Neural cell (in vitro differentiated cells): ENCODE measurements around the gene CEACAM21. TPM values are rescaled to one million over a fixed set of nuclear protein-coding genes. Genes with fewer than 3 reads are reported as not detected.

Source experiments
- H2AFZ ChIP-seq: fragments of 200-600, 300-800 bp; sonication (generic), shearing (Covaris generic); 2 replicates; pipeline ENCODE4 v1.6.0; 2014; ENCODE audit warnings: low read depth, mild to moderate bottlenecking, antibody characterized with exemption, low read length, moderate library complexity
- H3F3A ChIP-seq: fragments of 200-600 bp; shearing (Covaris generic); 2 replicates; pipeline ENCODE4 v1.6.1; 2016; ENCODE audit warnings: mild to moderate bottlenecking, moderate library complexity, mixed read lengths, antibody characterized with exemption, low read length; ENCODE audit not compliant: insufficient read depth, poor library complexity, severe bottlenecking
- H3K27ac ChIP-seq: fragments of 200-600, 300-800 bp; sonication (generic), shearing (Covaris generic); 2 replicates; pipeline ENCODE4 v1.5.1; 2014; ENCODE audit warnings: mild to moderate bottlenecking, low read length, moderate library complexity
- H3K27me3 ChIP-seq: fragments of 300-800, 200-600 bp; sonication (generic), shearing (Covaris generic); 2 replicates; pipeline ENCODE4 v1.6.0; 2014; ENCODE audit warnings: mild to moderate bottlenecking, low read depth, low read length, moderate library complexity; ENCODE audit not compliant: insufficient read depth
- H3K36me3 ChIP-seq: fragments of 300-800, 200-600 bp; sonication (generic), shearing (Covaris generic); 2 replicates; pipeline ENCODE4 v1.5.1; 2014; ENCODE audit warnings: mild to moderate bottlenecking, antibody characterized with exemption, low read length, moderate library complexity; ENCODE audit not compliant: insufficient read depth
- H3K4me2 ChIP-seq: fragments of 300-800, 200-600 bp; sonication (generic), shearing (Covaris generic); 2 replicates; pipeline ENCODE4 v1.6.0; 2014; ENCODE audit warnings: mild to moderate bottlenecking, low read length
- H3K4me3 ChIP-seq: fragments of 300-800, 200-600 bp; sonication (generic), shearing (Covaris generic); 2 replicates; pipeline ENCODE4 v1.5.1; 2014; ENCODE audit warnings: mild to moderate bottlenecking, low read length, moderate library complexity
- H3K79me2 ChIP-seq: fragments of 200-600 bp; shearing (Covaris generic); replicated peaks from 2 replicates; pipeline ENCODE4 v1.6.0; 2014; ENCODE audit warnings: mild to moderate bottlenecking, low read length, moderate library complexity; ENCODE audit not compliant: insufficient read depth
- H3K9ac ChIP-seq: fragments of 300-800, 200-600 bp; sonication (generic), shearing (Covaris generic); 2 replicates; pipeline ENCODE4 v1.6.1; 2016; ENCODE audit warnings: mild to moderate bottlenecking, low read length, mixed read lengths
- H3K9me2 ChIP-seq: fragments of 200-600 bp; shearing (Covaris generic); 2 replicates; pipeline ENCODE4 v1.6.1; 2016; ENCODE audit warnings: mild to moderate bottlenecking, low read length, mixed read lengths; ENCODE audit not compliant: insufficient read depth
- H3K9me3 ChIP-seq: fragments of 200-600, 300-800 bp; sonication (generic), shearing (Covaris generic); 2 replicates; pipeline ENCODE4 v1.6.1; 2016; ENCODE audit warnings: mild to moderate bottlenecking, mixed run types, low read length, moderate library complexity, mixed read lengths
- H4K20me1 ChIP-seq: fragments of 200-600 bp; shearing (Covaris generic); 2 replicates; pipeline ENCODE4 v1.6.1; 2016; ENCODE audit warnings: mild to moderate bottlenecking, mixed run types; ENCODE audit not compliant: insufficient read depth
- CTCF ChIP-seq: fragments of 450-650 bp; IDR thresholded peaks from 2 replicates; pipeline ENCODE4 v1.5.1; 2014; ENCODE audit warnings: antibody characterized with exemption, mild to moderate bottlenecking, moderate library complexity; ENCODE audit not compliant: poor library complexity, severe bottlenecking
- EP300 ChIP-seq: fragments of 450-650 bp; conservative IDR thresholded peaks from 2 replicates; pipeline ENCODE4 v1.6.1; 2014; ENCODE audit warnings: antibody characterized with exemption, mild to moderate bottlenecking, moderate library complexity; ENCODE audit not compliant: poor library complexity, severe bottlenecking
- EZH2 ChIP-seq: fragments of 200-600, 300-800 bp; shearing (Covaris generic), sonication (generic); IDR thresholded peaks from 2 replicates; pipeline ENCODE4 v1.6.1; 2014; ENCODE audit warnings: antibody characterized with exemption, low read length, borderline replicate concordance, mild to moderate bottlenecking; ENCODE audit not compliant: insufficient read depth, poor library complexity, severe bottlenecking
- MXI1 ChIP-seq: fragments of 450-650 bp; conservative IDR thresholded peaks from 2 replicates; pipeline ENCODE4 v1.6.1; 2014; ENCODE audit warnings: antibody characterized with exemption, mild to moderate bottlenecking; ENCODE audit not compliant: poor library complexity, severe bottlenecking
- POLR2AphosphoS5 ChIP-seq: IDR thresholded peaks from 2 replicates; pipeline ENCODE4 v1.6.1; 2012
- RAD21 ChIP-seq: fragments of 450-650 bp; conservative IDR thresholded peaks from 2 replicates; pipeline ENCODE4 v1.6.1; 2014; ENCODE audit warnings: antibody characterized with exemption, mild to moderate bottlenecking, moderate library complexity
- REST ChIP-seq: IDR thresholded peaks from 2 replicates; pipeline ENCODE4 v1.6.1; 2012; ENCODE audit warnings: borderline replicate concordance
- SMC3 ChIP-seq: fragments of 450-650 bp; conservative IDR thresholded peaks from 2 replicates; pipeline ENCODE4 v1.6.1; 2014; ENCODE audit warnings: antibody characterized with exemption, mild to moderate bottlenecking, moderate library complexity; ENCODE audit not compliant: poor library complexity
- TAF1 ChIP-seq: IDR thresholded peaks from 2 replicates; pipeline ENCODE4 v1.6.1; 2012; ENCODE audit warnings: low read depth
- polyA plus RNA-seq: library from polyadenylated mRNA; depleted of rRNA; stranded (reverse); fragments of >200 nt; gene quantifications from 2 replicates; pipeline ENCODE4 v1.2.3, GENCODE V29; 2014

CEACAM21 gene
- polyA plus RNA-seq, 1 donor from 2014 or later, result 2.9 TPM

GRCh38 chr19:41533671-41534215 lies 42.2 kb upstream of the CEACAM21 start:
- Histone ChIP-seq H2AFZ (no peak overlapping the region), H3K9me3 (no peaks in the 10 kb centered on the region), H3K9me2 (no peaks in the 10 kb centered on the region), H3K79me2 (no peaks in the 10 kb centered on the region), H4K20me1 (no peaks in the 10 kb centered on the region), H3K36me3 (no peaks in the 10 kb centered on the region), H3K27ac (no peak overlapping the region), H3K9ac (no peak overlapping the region), H3K4me2 (no peak overlapping the region), H3F3A (no peaks in the 10 kb centered on the region), H3K4me3 (no peak overlapping the region), H3K27me3 (no peaks in the 10 kb centered on the region)
- no peak for TF ChIP-seq REST
- no peak for TF ChIP-seq TAF1
- TF ChIP-seq EZH2, result no peak
- TF ChIP-seq SMC3, result no peak
- no peak for TF ChIP-seq EP300
- no peak for TF ChIP-seq POLR2AphosphoS5
- TF ChIP-seq RAD21, result no peak
- TF ChIP-seq CTCF, result no peak
- no peak for TF ChIP-seq MXI1

- Histone ChIP-seq H3K9me2 (no peaks in the 10 kb centered on the region), H3K36me3 (no peaks in the 10 kb centered on the region), H4K20me1 (no peaks in the 10 kb centered on the region), H3K4me3 (no peak overlapping the region), H3K27ac (no peak overlapping the region), H2AFZ (no peak overlapping the region), H3F3A (no peaks in the 10 kb centered on the region), H3K27me3 (no peaks in the 10 kb centered on the region), H3K79me2 (no peaks in the 10 kb centered on the region), H3K9ac (no peak overlapping the region), H3K4me2 (no peak overlapping the region), H3K9me3 (no peaks in the 10 kb centered on the region)
- TF ChIP-seq TAF1 (no peak), CTCF (no peak), SMC3 (no peak), REST (no peak), EZH2 (no peak), POLR2AphosphoS5 (no peak), MXI1 (no peak), RAD21 (no peak), EP300 (no peak)
These were observed 40.8 kb upstream of the CEACAM21 start for GRCh38 chr19:41535029-41535622.
